Fibroblast of lung (primary cell): Measurements from ENCODE around the gene MAP4K2.

Experiments
- CTCF ChIP-seq, 2 donors: IDR thresholded peaks in 1 of 2; conservative IDR thresholded peaks in 1 of 2; 1 replicate in 1 of 2; 2 replicates in 1 of 2; pipeline ENCODE4 v1.5.1; 2011 to 2012; ENCODE audit warnings: low read length in 2 of 2, control low read depth in 1 of 2, inconsistent platforms in 1 of 2, low read depth in 1 of 2, mild to moderate bottlenecking in 1 of 2
- EZH2 ChIP-seq: IDR thresholded peaks from 2 replicates; pipeline ENCODE4 v1.5.1; 2012; ENCODE audit warnings: low read length, control low read depth, mild to moderate bottlenecking; ENCODE audit errors: missing control alignments

GRCh38 chr11:64800303-64801157 is 2.5 kb downstream of the MAP4K2 start:
- TF ChIP-seq CTCF (conservative IDR thresholded peaks at IDR 0.05 in 1 of 2, IDR thresholded peaks at IDR 0.05 in 1 of 2; ENCODE audit: low read depth in 1 of 2, low read length in 2 of 2) (no peak), EZH2 (no peak)
